ENCODE results near the gene KIF26B. TPM values are rescaled to one million over a fixed set of nuclear protein-coding genes. Genes with fewer than 3 reads are reported as not detected.

KIF26B gene
- total RNA-seq, 2 experiments from 2014 or later, result 0.60 to 0.84 TPM

DNA sequence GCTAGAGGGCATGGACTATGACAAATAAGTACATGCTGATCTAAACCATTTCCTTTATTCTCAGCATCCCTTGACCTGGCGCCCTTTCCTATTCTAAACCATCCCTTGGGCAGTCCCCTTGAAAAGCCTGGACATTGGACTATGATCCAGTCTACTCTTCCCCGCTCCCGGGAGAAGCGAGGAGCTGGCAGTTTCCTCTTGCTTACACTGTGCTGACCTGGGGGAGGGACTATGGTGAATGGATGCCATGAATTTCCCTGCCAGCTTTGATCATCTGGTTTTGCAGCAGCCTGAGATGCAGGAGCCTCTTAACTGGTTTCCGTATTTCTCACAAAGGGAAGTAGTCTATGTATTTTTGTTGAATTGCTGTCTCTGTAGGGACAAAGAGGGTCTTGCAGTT, 121.7 kb downstream of the KIF26B start:
- no peaks in the 10 kb centered on the region for H3K4me1 Mint-ChIP-seq
- peaks cover 3% of the 10 kb centered on the region for H3K9me3 Mint-ChIP-seq
- H3K36me3 Mint-ChIP-seq, result no peaks in the 10 kb centered on the region
- H3K27ac Mint-ChIP-seq, result no peak overlapping the region
- H3K27me3 Mint-ChIP-seq, result peaks cover 27% of the 10 kb centered on the region
- H3K4me3 Mint-ChIP-seq, result no peak overlapping the region
- no peak for DNase-seq

DNA sequence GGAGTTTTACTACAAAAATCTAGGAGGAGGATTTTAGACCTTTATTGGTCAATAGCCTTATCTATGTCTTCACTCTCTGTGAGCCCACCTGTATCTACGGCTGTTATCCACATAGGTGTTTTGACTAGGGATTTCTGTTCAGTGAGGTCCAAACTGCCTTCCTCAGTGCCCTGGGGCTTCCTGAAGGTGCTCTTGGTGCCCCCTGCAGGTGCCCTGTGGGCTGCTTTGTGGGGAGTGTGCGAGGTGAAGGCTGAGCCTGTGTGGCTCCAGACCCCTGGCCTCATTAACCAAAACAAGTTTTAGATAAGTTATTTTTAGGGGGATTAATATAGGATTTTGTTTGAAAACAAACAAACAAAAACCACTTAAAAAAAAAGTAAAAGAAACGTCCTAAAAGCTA, 122.5 kb downstream of the KIF26B start:
- no peaks in the 10 kb centered on the region for H3K36me3 Mint-ChIP-seq
- H3K4me1 Mint-ChIP-seq, result no peaks in the 10 kb centered on the region
- H3K27me3 Mint-ChIP-seq, result peaks cover 27% of the 10 kb centered on the region
- no peak overlapping the region for H3K27ac Mint-ChIP-seq
- no peak for DNase-seq
- peaks cover 3% of the 10 kb centered on the region for H3K9me3 Mint-ChIP-seq
- no peak overlapping the region for H3K4me3 Mint-ChIP-seq

DNA sequence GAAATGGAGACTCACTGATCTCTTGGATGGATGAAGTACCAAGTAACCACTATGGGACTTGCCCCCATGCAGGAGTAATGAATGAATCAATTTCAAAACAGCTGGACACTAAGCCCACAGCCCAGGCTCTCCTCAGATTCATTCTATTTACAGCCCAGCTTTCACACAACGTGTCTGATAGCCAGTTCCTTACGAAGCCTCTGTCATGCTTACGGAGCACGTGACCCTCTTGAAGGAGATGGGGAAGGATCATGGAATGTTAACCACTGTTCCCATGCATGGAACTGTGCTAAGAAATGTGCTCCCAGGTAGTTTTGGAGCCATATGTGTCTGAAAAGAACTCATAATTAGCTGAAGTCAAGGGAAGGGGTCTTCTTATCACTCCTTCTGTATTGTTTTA, 124.1 kb downstream of the KIF26B start:
- no peak overlapping the region for H3K27ac Mint-ChIP-seq

GRCh38 chr1:245279346-245279745, 124.6 kb downstream of the KIF26B start:
- Mint-ChIP-seq H3K9me3 (peaks cover 2% of the 10 kb centered on the region), H3K27ac (no peak overlapping the region), H3K36me3 (no peaks in the 10 kb centered on the region), H3K4me1 (no peaks in the 10 kb centered on the region), H3K27me3 (peaks cover 18% of the 10 kb centered on the region), H3K4me3 (no peak overlapping the region)
- DNase-seq, result no peak

More for the DNA sequence above, 124.1 kb downstream of the KIF26B start:
- no peak overlapping the region for H3K4me3 Mint-ChIP-seq
- H3K27me3 Mint-ChIP-seq, result peaks cover 18% of the 10 kb centered on the region
- H3K4me1 Mint-ChIP-seq, result no peaks in the 10 kb centered on the region
- no peaks in the 10 kb centered on the region for H3K36me3 Mint-ChIP-seq
- DNase-seq, result no peak
- peaks cover 2% of the 10 kb centered on the region for H3K9me3 Mint-ChIP-seq

DNA sequence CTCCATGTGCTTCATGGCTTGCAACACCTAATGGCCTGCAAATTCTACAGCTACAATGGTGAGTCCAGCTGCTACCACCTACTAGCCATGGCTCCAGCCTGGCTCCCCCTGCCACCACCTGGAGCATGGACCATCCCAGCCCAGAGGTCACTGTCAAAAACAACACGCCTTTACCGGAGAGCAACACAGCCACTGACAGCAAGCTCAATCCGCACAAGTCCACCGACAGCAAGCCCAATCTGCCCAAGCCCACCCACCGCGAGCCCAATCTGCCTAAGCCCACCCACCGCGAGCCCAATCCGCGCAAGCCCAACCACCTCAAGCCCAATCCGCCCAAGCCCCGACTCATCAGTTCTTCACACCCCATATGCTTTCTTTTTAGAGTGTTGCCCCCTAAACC, 128.2 kb downstream of the KIF26B start:
- Mint-ChIP-seq H3K9me3 (peaks cover 2% of the 10 kb centered on the region), H3K27ac (no peak overlapping the region), H3K27me3 (peaks cover 10% of the 10 kb centered on the region), H3K4me3 (no peak overlapping the region), H3K4me1 (no peaks in the 10 kb centered on the region), H3K36me3 (no peaks in the 10 kb centered on the region)
- DNase-seq, result no peak

DNA sequence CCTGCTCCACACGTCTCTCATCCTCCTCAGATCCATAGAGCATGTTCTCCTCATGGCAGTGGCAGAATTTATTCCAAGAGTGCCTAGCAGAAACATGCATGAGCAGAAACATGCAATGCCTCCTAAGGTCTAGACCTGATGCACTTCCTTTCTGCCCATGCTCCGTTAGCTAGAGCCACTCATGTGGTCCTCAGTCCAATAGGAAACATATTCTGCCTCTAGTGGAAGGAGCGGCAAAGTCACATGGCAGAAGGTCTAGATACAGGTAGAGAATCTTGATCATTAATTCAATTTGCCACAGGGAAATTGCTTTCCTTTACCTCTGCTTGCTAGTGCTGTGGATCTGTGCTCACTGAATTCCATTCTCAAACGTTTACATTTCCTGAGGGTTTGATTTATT, 130.4 kb downstream of the KIF26B start:
- Mint-ChIP-seq H3K27me3 (peaks cover 5% of the 10 kb centered on the region), H3K4me3 (no peak overlapping the region), H3K36me3 (no peaks in the 10 kb centered on the region), H3K9me3 (peaks cover 2% of the 10 kb centered on the region), H3K4me1 (no peaks in the 10 kb centered on the region), H3K27ac (no peak overlapping the region)
- DNase-seq, result no peak

DNA sequence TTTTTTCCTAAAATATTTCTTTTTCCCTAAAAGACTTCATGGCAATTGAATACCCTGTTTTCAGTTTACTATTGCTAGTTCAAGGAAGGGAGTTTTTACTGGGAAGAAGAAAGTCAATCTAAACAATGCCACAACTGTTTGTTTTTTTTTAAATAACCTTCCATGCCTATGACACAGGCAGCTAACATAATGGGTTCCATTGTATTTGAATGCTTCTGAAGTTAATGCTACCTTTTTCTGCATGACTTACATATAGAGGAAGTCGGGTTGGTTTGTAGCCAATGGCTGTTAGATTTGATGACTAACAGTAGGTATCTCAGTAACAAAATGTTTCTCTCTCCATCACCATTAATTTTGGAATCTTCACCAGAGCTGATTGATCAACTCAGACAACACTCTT, 134.0 kb downstream of the KIF26B start:
- Mint-ChIP-seq H3K9me3 (no peaks in the 10 kb centered on the region), H3K27me3 (peaks cover 5% of the 10 kb centered on the region), H3K4me3 (no peak overlapping the region), H3K36me3 (no peaks in the 10 kb centered on the region), H3K4me1 (no peaks in the 10 kb centered on the region), H3K27ac (no peak overlapping the region)
- DNase-seq, result no peak

- Mint-ChIP-seq H3K27me3 (peaks cover 5% of the 10 kb centered on the region), H3K9me3 (no peaks in the 10 kb centered on the region), H3K4me1 (no peaks in the 10 kb centered on the region), H3K27ac (no peak overlapping the region), H3K4me3 (no peak overlapping the region), H3K36me3 (no peaks in the 10 kb centered on the region)
- no peak for DNase-seq
These were observed 136.1 kb downstream of the KIF26B start for GRCh38 chr1:245290836-245291235.

DNA sequence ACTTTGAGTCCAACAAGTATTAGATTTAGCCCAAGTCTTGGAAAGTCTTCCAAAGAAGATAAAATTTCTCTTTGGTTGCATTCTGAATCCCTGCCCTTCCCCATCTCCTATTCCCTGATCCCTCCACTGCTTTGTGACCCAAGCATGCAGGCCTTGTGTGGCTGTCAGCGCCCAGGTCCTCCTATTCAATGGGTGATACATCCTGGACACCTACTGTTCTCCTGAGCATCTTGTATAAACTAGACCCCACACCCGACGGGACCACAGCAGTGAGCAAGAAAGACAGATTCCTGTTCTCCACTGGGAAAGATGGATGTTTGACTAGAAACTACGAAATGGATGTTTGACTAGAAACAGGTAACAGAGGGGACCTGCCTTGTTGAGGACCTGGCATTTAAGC, 136.6 kb downstream of the KIF26B start:
- no peak overlapping the region for H3K27ac Mint-ChIP-seq
- no peaks in the 10 kb centered on the region for H3K36me3 Mint-ChIP-seq
- no peaks in the 10 kb centered on the region for H3K4me1 Mint-ChIP-seq
- H3K27me3 Mint-ChIP-seq, result peaks cover 5% of the 10 kb centered on the region
- DNase-seq, result no peak
- no peak overlapping the region for H3K4me3 Mint-ChIP-seq
- no peaks in the 10 kb centered on the region for H3K9me3 Mint-ChIP-seq

- peaks cover 5% of the 10 kb centered on the region for H3K27me3 Mint-ChIP-seq
- no peaks in the 10 kb centered on the region for H3K9me3 Mint-ChIP-seq
- no peaks in the 10 kb centered on the region for H3K36me3 Mint-ChIP-seq
- H3K4me1 Mint-ChIP-seq, result no peaks in the 10 kb centered on the region
- H3K4me3 Mint-ChIP-seq, result no peak overlapping the region
- no peak for DNase-seq
- H3K27ac Mint-ChIP-seq, result no peak overlapping the region
These were observed 137.4 kb downstream of the KIF26B start for GRCh38 chr1:245292141-245292540.

DNA sequence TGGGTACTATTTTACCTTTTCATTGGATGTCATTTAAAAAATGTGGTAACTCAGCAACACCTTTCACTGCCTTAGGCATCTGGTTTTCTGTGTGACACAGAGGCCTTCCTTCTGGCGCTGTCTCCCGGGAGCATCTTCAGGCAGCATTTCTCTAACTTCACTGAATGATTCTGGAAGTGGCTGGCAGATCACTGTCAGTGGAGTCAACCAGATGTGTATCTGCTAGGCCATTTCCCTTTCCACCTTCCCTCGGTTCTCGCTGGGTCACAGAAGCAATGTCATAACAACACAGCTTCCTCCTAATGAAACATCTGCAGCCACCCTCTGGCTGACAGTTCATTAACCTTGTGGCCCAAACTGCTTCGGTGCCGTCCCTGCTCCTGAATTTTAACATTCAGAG, 137.8 kb downstream of the KIF26B start:
- H3K36me3 Mint-ChIP-seq, result no peaks in the 10 kb centered on the region
- no peak for DNase-seq
- H3K4me3 Mint-ChIP-seq, result no peak overlapping the region
- H3K9me3 Mint-ChIP-seq, result no peaks in the 10 kb centered on the region
- H3K27ac Mint-ChIP-seq, result no peak overlapping the region
- peaks cover 5% of the 10 kb centered on the region for H3K27me3 Mint-ChIP-seq
- H3K4me1 Mint-ChIP-seq, result no peaks in the 10 kb centered on the region

DNA sequence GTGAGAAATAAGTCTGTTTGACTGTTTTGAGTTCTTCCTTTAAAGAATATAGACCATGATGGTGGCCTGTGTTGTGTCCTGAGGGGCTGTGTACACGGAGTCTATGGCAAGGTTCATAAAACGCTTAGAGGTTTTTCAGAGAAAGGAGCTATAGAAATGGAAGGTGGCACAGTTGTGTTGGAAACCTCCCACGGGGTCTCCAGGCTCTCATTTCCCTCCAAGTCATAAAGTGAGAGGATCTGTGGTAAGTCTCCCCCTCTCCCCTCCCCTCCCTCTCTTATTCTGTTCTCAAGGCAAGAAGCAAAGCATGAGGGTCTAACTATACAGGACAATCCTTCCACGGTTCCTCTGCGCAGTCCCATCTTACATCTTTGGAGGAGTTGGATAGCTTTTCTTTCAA, 139.2 kb downstream of the KIF26B start:
- Mint-ChIP-seq H3K36me3 (no peaks in the 10 kb centered on the region), H3K27ac (no peak overlapping the region), H3K4me1 (no peaks in the 10 kb centered on the region), H3K27me3 (no peaks in the 10 kb centered on the region), H3K9me3 (no peaks in the 10 kb centered on the region), H3K4me3 (no peak overlapping the region)
- no peak for DNase-seq

- no peaks in the 10 kb centered on the region for H3K9me3 Mint-ChIP-seq
- DNase-seq, result no peak
- no peak overlapping the region for H3K4me3 Mint-ChIP-seq
- no peaks in the 10 kb centered on the region for H3K4me1 Mint-ChIP-seq
- peaks cover 16% of the 10 kb centered on the region for H3K27me3 Mint-ChIP-seq
- H3K27ac Mint-ChIP-seq, result no peak overlapping the region
- H3K36me3 Mint-ChIP-seq, result no peaks in the 10 kb centered on the region
These were observed 144.0 kb downstream of the KIF26B start for GRCh38 chr1:245298781-245299180.

DNA sequence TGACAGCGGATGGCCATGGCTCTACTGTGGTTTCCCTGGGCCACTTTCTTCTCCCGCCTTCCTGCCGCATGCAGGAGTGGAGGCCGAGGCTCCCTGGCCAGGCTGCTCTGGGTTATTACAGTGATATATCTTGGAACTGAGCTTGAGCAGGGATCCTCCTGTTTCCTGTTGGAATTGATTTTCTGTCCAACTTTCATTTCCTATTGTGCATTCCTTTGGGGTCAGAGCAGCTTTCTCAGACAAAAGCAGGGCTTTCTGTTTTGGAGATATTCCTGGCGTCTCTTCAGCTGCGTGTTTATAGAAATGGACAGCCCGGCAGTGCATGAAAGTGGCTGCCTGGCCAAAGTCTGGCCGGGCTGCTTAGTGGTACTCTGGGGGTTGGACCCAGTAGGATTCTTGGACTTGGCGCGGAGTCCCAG, 146.4 kb downstream of the KIF26B start:
- no peaks in the 10 kb centered on the region for H3K36me3 Mint-ChIP-seq
- no peaks in the 10 kb centered on the region for H3K4me1 Mint-ChIP-seq
- peaks cover 21% of the 10 kb centered on the region for H3K27me3 Mint-ChIP-seq
- no peak overlapping the region for H3K4me3 Mint-ChIP-seq
- no peak overlapping the region for H3K27ac Mint-ChIP-seq
- no peak for DNase-seq
- H3K9me3 Mint-ChIP-seq, result no peaks in the 10 kb centered on the region

DNA sequence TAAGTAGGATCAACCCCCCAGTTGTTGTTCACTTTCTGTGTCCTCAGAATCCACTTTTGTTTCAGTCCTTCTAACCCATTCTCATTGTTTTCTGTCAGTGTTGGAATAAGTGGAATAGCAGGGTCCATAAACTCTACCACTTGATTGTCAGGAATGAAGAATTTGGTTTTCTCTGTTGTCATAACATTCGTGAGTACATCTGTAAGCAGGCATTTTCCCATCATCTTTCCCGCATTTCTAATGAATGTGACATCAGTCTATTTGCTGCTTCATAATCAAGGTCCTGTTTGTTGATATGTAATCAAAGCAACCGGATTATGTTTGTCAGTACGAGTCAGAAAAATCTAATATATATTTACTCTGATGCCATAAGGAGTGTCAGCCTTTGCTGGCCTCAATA, 147.1 kb downstream of the KIF26B start:
- DNase-seq, result no peak
- no peaks in the 10 kb centered on the region for H3K9me3 Mint-ChIP-seq
- H3K36me3 Mint-ChIP-seq, result no peaks in the 10 kb centered on the region
- H3K4me3 Mint-ChIP-seq, result no peak overlapping the region
- H3K4me1 Mint-ChIP-seq, result no peaks in the 10 kb centered on the region
- H3K27me3 Mint-ChIP-seq, result peaks cover 21% of the 10 kb centered on the region
- no peak overlapping the region for H3K27ac Mint-ChIP-seq

DNA sequence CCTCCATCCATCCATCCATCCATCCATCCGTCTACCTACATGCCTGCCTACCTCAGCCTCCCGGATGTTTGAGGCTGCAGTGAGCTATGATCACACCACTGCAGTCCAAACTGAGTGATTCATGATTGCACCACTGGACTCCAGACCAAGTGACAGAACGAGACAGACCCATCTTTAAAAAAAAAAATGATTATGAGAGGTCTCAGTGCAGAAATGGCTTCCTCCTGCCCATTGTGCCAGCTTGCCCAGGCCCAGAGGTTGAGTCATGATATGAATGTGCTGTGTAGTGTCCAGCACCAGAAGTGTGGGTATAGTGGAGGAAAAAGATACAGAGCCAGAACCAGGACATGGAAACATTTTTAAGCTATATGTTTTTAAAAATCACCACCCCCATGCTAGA, 149.9 kb downstream of the KIF26B start:
- Mint-ChIP-seq H3K4me1 (no peaks in the 10 kb centered on the region), H3K27ac (no peak overlapping the region), H3K4me3 (no peak overlapping the region), H3K9me3 (no peaks in the 10 kb centered on the region), H3K36me3 (no peaks in the 10 kb centered on the region), H3K27me3 (peaks cover 21% of the 10 kb centered on the region)
- no peak for DNase-seq

GRCh38 chr1:245306020-245306419, 151.2 kb downstream of the KIF26B start:
- no peaks in the 10 kb centered on the region for H3K9me3 Mint-ChIP-seq
- peaks cover 8% of the 10 kb centered on the region for H3K4me1 Mint-ChIP-seq
- no peak overlapping the region for H3K4me3 Mint-ChIP-seq

More at GRCh38 chr1:245306020-245306419, 151.2 kb downstream of the KIF26B start:
- Mint-ChIP-seq H3K27ac (no peak overlapping the region), H3K27me3 (peaks cover 24% of the 10 kb centered on the region), H3K36me3 (no peaks in the 10 kb centered on the region)
- no peak for DNase-seq
